Heart left ventricle (tissue), 16 donors: ENCODE data around the gene BCL11A. TPM values are rescaled to one million over a fixed set of nuclear protein-coding genes. Genes with fewer than 3 reads are reported as not detected.

ENCODE experiments used
- ATAC-seq, 4 donors: fragments of 200-7000 bp; cut with Tn5 transposase; one replicate each; pipeline ENCODE4 v1.9.1; 2020 to 2022; ENCODE audit warnings: moderate library complexity in 4 of 4, mild to moderate bottlenecking in 3 of 4, moderate number of reproducible peaks in 1 of 4
- DNase-seq, 5 donors: peaks; one replicate each; pipeline ENCODE4 v3.0.0-alpha.2; 2020
- H3K27ac ChIP-seq, 12 donors: fragments of 200-600 bp; sonication (generic) in 4 of 12; one replicate each; pipeline versions ENCODE4 v1.5.0 to v1.8.0; 2016 to 2022; ENCODE audit warnings: mild to moderate bottlenecking in 2 of 12
- H3K27me3 ChIP-seq, 9 donors: fragments of 200-600 bp; sonication (generic) in 2 of 9; one replicate each; pipeline versions ENCODE4 v1.5.1 to v1.8.0; 2016 to 2022; ENCODE audit warnings: mild to moderate bottlenecking in 3 of 9
- H3K36me3 ChIP-seq, 9 donors: fragments of 200-600 bp; sonication (generic) in 2 of 9; one replicate each; pipeline versions ENCODE4 v1.5.0 to v1.8.0; 2018 to 2022; ENCODE audit warnings: mild to moderate bottlenecking in 2 of 9
- H3K4me1 ChIP-seq, 12 donors: fragments of 200-600 bp; sonication (generic) in 4 of 12; one replicate each; pipeline versions ENCODE4 v1.5.0 to v1.8.0; 2016 to 2022; ENCODE audit warnings: mild to moderate bottlenecking in 3 of 12
- H3K4me3 ChIP-seq, 12 donors: fragments of 200-600 bp; sonication (generic) in 4 of 12; one replicate each; pipeline versions ENCODE4 v1.5.0 to v1.8.0; 2017 to 2022; ENCODE audit warnings: mild to moderate bottlenecking in 9 of 12, moderate library complexity in 4 of 12
- H3K9me3 ChIP-seq, 12 donors: fragments of 200-600 bp; sonication (generic) in 4 of 12; one replicate each; pipeline versions ENCODE4 v1.5.0 to v1.8.0; 2016 to 2022; ENCODE audit warnings: mild to moderate bottlenecking in 1 of 12
- POLR2A ChIP-seq, 2 donors: fragments of 450-650 bp; IDR thresholded peaks; one replicate each; pipeline ENCODE4 v1.6.1; 2017; ENCODE audit warnings: antibody characterized with exemption in 2 of 2, mild to moderate bottlenecking in 2 of 2, moderate library complexity in 2 of 2
- WGBS, 4 donors: extraction: QIAGEN DNeasy Blood & Tissue Kit in 2 of 4; methylation state at CpG; one replicate each; pipeline versions ENCODE4 v1.1.5 to v1.1.7; 2013 to 2018; 5-methylcytosine and 5-hydroxymethylcytosine counted together
- intact Hi-C, 10 donors: fragments of 100-400 bp; cut with DNase I; formaldehyde crosslinking; loops; one replicate each; pipeline versions ENCODE4 v1.11.1 to v1.14.2; 2022
- polyA plus RNA-seq, 2 donors: library from polyadenylated mRNA; stranded (reverse); fragments of 200-250 nt; gene quantifications; one replicate each; pipeline ENCODE4 v1.2.3, GENCODE V29; 2013
- total RNA-seq, 9 donors: library from RNA; depleted of rRNA in 2 of 9; stranded (reverse); fragments of >200 nt in 2 of 9; fragmentation: NEBNext Ultra II Directional in 3 of 9; extraction: Animal tissue kit (Norgen Biotek cat#: 25700) in 3 of 9; gene quantifications; one replicate each; pipeline versions ENCODE4 v1.1.0 to v1.2.4, GENCODE V29; 2016 to 2023
- TF ChIP-seq, protein P1 (sequence below), 12 donors: fragments of 200-600 bp; sonication (generic) in 4 of 12; IDR thresholded peaks; one replicate each; pipeline versions ENCODE4 v1.5.0 to v1.8.0; 2018 to 2022; ENCODE audit warnings: antibody characterized with exemption in 12 of 12, mild to moderate bottlenecking in 5 of 12
- donor health status: ischemic (EF 13 %, LVEDD 7.1; RV severe dilation, severe dysfunction).
- donor health status: healthy with polysubstance abuse.
- donor health status: DM: no; HTN: yes; CAD: no.
- donor health status: DM: no; HTN: no; CAD: no.
- donor health status: ischemic (EF 25% LVEDD 6.9; RV normal size, moderate dysfunction).
- donor health status: ischemic (EF 25% LVEDD 5.7; RV mildly dilated, moderate dysfunction).
- donor health status: healthy.
- donor health status: DM: yes; HTN: yes; CAD: no.
- donor health status: ischemic (EF 35%, LVEDD 5.7; RV mildly dilated, moderate dysfunction).
- donor health status: nonischemic (EF 11% LVEDD 7.7; RV severe dilation, severe dysfunction).
- donor health status: DM: yes; HTN: yes; CAD: no.
- donor health status: PGD.
- donor health status: ischemic (EF 29% LVEDD 5.4; RV normal size, mild dysfunction).
- donor health status: nonischemic (EF 23%, LVEDD 6.1; RV moderate dilation, normal function).

Gene BCL11A
- total and polyA plus RNA-seq, 11 donors: 5.6 to 31.9 (median 20.2) TPM

DNA sequence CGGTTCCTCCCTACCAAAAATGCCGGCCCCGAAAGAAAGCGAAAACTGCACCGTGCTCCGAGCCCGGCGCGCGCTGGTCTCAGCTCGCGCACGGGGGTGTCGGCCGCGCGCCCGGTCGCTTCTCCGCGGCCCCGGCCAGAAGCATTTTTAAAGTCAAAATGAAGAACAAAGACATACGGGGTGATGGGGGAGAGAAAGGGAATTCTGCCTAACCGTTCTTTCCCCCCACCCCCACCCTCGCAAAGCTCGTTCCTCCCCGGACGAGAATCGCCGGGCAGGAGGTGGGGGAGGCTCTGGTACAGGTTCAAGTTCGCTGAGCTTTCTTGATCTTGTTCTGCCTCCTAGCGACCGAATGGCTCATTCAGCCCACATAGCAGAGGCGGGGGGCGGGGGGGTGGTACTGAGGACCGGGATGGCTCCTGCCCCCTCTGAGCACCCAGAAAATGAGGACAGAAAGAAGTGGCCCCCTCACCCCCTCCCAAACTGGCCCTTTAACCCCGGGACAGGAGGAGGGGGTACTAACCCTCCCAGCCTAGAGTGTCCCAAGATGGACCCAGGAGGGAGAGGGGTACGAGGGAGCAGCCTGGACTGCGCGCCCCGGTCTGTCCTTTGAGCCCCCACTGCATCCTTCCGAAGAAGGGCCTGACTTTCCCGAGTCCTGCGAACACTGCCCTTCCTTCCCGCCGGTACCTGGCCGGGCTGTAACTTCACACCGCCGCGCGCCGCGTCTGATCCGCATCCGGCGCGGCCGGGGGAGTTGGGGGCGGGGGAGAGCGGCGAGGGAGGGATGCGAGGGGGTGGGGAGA, 3.1 kb downstream of the BCL11A start:
- DNase-seq (peak; percentile 67 to 79 (median 76)), ATAC-seq (peak; percentile 78 to 81 (median 79))
- TF ChIP-seq, protein P1, sequence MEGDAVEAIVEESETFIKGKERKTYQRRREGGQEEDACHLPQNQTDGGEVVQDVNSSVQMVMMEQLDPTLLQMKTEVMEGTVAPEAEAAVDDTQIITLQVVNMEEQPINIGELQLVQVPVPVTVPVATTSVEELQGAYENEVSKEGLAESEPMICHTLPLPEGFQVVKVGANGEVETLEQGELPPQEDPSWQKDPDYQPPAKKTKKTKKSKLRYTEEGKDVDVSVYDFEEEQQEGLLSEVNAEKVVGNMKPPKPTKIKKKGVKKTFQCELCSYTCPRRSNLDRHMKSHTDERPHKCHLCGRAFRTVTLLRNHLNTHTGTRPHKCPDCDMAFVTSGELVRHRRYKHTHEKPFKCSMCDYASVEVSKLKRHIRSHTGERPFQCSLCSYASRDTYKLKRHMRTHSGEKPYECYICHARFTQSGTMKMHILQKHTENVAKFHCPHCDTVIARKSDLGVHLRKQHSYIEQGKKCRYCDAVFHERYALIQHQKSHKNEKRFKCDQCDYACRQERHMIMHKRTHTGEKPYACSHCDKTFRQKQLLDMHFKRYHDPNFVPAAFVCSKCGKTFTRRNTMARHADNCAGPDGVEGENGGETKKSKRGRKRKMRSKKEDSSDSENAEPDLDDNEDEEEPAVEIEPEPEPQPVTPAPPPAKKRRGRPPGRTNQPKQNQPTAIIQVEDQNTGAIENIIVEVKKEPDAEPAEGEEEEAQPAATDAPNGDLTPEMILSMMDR (IDR thresholded peaks at IDR 0.05): peak in 11 of 12 donors; percentile 29 to 66 (median 48)
- no peak for TF ChIP-seq POLR2A (IDR thresholded peaks at IDR 0.05)
- intact Hi-C loops: loop anchor here in 9 of 10 donors (1.0 to 10.0 kb wide), 12 partner anchors 50 to 1526 kb away; no protein-coding TSS in a partner anchor
- Histone ChIP-seq H3K36me3 (no peaks in the 10 kb centered on the region), H3K27me3 (peaks cover 17 to 93% (median 59%) of the 10 kb centered on the region in 9 donors), H3K4me3 (peak overlapping the region; percentile 19 to 80 (median 68)), H3K4me1 (peaks cover 0 to 69% (median 35%) of the 10 kb centered on the region in 12 donors), H3K27ac (peak overlapping the region in 11 of 12 donors; percentile 63 to 89 (median 76)), H3K9me3 (no peaks in the 10 kb centered on the region)
- 1% methylated on average over 32 to 62 of the region's 62 CpGs for WGBS, 4 donors

DNA sequence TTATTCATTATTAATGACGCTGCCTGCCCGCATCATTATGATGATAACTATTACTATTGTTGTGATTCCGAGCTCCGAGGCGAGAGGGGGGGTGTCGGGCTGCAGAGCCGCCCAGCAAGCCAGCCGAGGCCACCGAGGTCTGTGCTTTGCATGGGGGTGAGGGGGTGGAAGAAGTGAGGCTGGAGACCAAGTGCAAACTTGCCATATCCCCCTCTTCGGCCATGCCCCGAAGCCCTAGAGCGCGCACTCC, 3.6 kb downstream of the BCL11A start:
- TF ChIP-seq, protein P1 (IDR thresholded peaks at IDR 0.05): no peak
- no peak for TF ChIP-seq POLR2A (IDR thresholded peaks at IDR 0.05)
- intact Hi-C loops: loop anchor here in 9 of 10 donors (1.0 to 10.0 kb wide), 15 partner anchors 43 to 1525 kb away; no protein-coding TSS in a partner anchor
- DNase-seq (peak in 4 of 5 donors; percentile 20 to 60 (median 40)), ATAC-seq (peak in 3 of 4 donors; percentile 3 to 7 (median 4))
- 0 to 2% (median 1%) methylated on average over 9 to 13 of the region's 13 CpGs for WGBS, 4 donors
- peak overlapping the region in 11 of 12 donors; percentile 63 to 89 (median 76) for H3K27ac ChIP-seq
- no peaks in the 10 kb centered on the region for H3K9me3 ChIP-seq
- no peaks in the 10 kb centered on the region for H3K36me3 ChIP-seq
- peak overlapping the region; percentile 19 to 80 (median 68) for H3K4me3 ChIP-seq
- H3K27me3 ChIP-seq: peaks cover 17 to 92% (median 56%) of the 10 kb centered on the region in 9 donors
- peaks cover 0 to 70% (median 32%) of the 10 kb centered on the region in 12 donors for H3K4me1 ChIP-seq

DNA sequence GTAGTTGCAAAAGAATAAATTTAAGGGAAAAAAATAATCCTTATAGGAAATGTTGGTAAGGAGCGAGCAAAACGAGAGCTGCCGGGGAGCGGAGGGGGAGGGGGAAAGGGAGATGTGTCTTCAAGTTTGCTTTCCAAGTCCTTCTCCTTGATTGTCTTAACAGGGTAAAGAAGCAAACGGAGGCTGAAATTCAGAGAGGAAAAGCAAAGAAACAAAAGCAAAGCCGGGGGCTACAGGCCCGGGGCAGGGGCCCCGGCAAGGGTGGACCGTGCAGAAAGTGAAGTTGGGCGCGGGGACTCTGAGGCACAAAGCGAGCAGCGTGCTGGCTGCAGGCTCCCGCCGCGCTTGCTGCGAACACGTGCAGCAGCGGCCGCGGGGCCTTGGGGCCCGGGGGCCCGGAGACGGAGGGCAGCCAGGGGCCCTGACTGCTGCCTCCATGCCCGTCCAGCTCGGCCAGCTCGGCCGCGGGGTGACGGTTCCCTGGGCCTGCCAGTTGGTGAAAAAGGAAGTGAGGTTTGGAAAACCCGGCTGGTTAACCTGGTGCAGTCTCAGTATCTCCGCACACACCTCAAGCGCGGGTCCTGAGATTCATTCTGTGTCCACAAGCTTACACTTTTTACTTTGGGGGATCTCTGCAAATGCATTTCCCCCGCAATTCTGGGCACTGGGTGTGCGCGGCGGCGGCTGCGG, 4.1 kb downstream of the BCL11A start:
- Histone ChIP-seq H3K36me3 (no peaks in the 10 kb centered on the region), H3K9me3 (no peaks in the 10 kb centered on the region), H3K4me1 (peaks cover 0 to 70% (median 27%) of the 10 kb centered on the region in 12 donors), H3K27me3 (peaks cover 15 to 88% (median 55%) of the 10 kb centered on the region in 9 donors), H3K4me3 (peak overlapping the region; percentile 19 to 80 (median 68)), H3K27ac (peak overlapping the region in 11 of 12 donors; percentile 63 to 89 (median 76))
- peak in 3 of 4 donors; percentile 5 to 18 (median 14) for ATAC-seq
- no peak for TF ChIP-seq POLR2A (IDR thresholded peaks at IDR 0.05)
- TF ChIP-seq, protein P1 (IDR thresholded peaks at IDR 0.05): no peak
- intact Hi-C loops: loop anchor here in 4 of 10 donors (5.0 kb wide), 4 partner anchors 42 to 212 kb away; no protein-coding TSS in a partner anchor
- DNase-seq: peak in 4 of 5 donors; percentile 21 to 72 (median 43)
- WGBS, 4 donors: 1 to 2% (median 1%) methylated on average over 40 of the region's 40 CpGs
